Astrocyte of the spinal cord (primary cell): ENCODE results near the gene FAM47E.

Experiments used
- DNase-seq: peaks from one replicate; pipeline ENCODE4 v3.0.0; 2011; ENCODE audit warnings: low read depth, low spot score
- H3K4me3 ChIP-seq: 2 replicates; pipeline ENCODE4 v1.5.1; 2011; ENCODE audit warnings: low read depth, mild to moderate bottlenecking, low read length, moderate library complexity
- in situ Hi-C: cut with HindIII; loops from 2 replicates; pipeline ENCODE4 v1.10.0; 2017; ENCODE audit warnings: low sequenced_read_pairs
- TF ChIP-seq, protein P1 (sequence below): IDR thresholded peaks from 2 replicates; pipeline ENCODE4 v1.5.1; 2012; ENCODE audit warnings: low read depth, mild to moderate bottlenecking, low read length, inconsistent platforms

The FAM47E gene

DNA sequence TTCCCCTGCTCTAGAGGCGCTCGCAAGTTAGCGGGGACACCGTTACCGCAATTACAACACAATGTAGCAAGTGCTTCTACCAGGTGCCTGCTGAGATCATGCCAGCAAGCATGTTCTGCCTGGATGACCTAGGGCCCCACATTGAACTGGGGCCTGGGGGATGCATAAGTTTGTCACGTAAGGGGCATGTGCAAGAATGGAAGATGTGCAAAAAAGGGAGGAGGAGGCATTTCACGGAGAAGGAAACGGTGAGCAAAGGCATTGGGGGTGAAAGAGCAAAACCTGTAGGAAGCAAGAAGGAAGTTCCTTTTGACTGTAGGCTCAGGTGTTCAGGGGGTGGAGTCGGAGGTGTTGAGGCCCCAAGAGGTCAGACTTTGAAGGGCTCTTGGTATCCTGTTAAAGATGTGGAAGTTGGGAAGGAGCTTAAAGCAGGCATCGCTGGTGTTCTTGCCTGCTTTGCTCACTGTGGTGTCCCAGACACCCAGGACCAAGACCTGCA is 37.3 kb upstream of the FAM47E start:
- TF ChIP-seq, protein P1, sequence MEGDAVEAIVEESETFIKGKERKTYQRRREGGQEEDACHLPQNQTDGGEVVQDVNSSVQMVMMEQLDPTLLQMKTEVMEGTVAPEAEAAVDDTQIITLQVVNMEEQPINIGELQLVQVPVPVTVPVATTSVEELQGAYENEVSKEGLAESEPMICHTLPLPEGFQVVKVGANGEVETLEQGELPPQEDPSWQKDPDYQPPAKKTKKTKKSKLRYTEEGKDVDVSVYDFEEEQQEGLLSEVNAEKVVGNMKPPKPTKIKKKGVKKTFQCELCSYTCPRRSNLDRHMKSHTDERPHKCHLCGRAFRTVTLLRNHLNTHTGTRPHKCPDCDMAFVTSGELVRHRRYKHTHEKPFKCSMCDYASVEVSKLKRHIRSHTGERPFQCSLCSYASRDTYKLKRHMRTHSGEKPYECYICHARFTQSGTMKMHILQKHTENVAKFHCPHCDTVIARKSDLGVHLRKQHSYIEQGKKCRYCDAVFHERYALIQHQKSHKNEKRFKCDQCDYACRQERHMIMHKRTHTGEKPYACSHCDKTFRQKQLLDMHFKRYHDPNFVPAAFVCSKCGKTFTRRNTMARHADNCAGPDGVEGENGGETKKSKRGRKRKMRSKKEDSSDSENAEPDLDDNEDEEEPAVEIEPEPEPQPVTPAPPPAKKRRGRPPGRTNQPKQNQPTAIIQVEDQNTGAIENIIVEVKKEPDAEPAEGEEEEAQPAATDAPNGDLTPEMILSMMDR, result no peak
- no peak for DNase-seq
- peak overlapping the region; percentile 61 for H3K4me3 ChIP-seq
- in situ Hi-C loops, result no loop called here

DNA sequence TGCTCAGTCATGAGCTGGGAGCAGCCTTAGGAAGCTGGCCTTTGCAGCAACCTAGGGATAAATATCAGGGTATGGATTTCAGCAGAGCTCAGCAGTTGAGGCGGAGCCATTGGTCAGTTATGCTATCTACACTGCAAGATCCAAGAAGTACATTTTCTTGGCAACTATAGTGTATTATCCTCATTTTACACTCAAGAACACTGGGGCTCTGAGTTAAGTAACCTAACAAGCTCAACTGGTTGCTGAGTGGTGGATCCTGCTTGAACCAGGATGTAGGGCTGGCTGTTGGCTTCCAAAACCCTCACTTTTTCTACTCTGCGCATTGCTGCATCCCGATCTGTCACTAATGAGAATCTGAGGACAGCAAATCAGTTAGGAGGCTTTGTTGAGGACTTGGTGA is 36.4 kb upstream of the FAM47E start:
- in situ Hi-C loops, result no loop called here
- TF ChIP-seq, protein P1, result no peak

DNA sequence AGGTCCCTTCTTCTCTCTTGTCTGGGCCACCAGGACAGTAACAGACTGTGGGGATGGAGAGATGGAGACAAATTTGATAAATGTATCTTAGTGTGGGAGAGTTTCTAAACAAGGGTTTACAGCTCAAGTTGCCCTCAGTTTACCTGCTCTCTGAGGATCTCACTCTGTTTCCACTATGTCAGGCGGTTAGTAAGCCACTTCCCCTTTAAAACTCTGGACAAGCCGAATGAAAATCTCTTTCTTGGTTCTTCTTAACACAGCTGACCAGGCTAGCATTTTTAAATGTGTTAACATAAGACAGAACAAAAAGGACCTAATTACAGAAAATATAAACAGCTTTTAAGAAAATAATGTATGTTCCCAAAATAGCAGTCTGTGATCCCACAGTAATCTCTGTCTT is 35.0 kb upstream of the FAM47E start:
- no peak for DNase-seq
- in situ Hi-C loops, result no loop called here
- H3K4me3 ChIP-seq, result no peak overlapping the region
- TF ChIP-seq, protein P1, result no peak

More for the DNA sequence above, 36.4 kb upstream of the FAM47E start:
- no peak overlapping the region for H3K4me3 ChIP-seq
- DNase-seq, result no peak

DNA sequence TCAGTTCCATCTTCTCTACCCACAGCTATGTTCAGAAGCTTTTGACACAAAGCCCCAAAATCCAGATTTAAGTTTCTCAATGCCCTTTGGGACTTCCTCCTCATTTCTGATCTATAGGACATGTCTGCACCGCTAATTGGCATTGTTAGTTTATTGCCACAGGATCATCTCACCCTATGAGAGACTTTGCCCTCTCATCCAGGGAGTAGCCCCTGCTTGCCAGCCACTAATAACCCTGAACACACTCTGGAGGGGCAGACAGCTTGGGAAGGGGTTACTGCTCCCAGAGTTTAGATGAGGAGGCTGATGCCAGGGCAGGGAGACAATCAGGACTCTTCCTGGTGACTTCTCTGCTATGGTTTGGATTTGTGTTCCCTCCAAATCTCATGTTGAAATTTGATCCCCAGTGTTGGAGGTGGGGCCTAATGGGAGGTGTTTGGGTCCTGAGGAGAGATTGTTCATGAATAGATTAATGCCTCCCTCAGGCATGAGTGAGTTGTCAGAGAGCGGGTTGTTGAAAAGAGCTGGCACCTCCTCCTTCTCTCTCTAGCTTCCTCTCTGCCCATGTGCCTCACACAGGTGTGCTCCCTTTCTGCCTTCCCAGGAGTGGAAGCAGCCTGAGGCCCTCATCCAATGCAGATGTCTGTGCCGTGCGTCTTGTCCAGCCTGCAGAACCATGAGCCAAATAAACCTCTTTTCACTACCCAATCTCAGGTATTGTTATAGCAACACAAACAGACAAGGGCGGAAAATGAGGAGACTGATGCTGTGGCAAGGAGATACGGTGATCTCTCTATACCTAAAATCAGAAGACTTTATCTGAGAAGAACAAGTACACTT is 34.3 kb upstream of the FAM47E start:
- TF ChIP-seq, protein P1, result no peak
- in situ Hi-C loops, result no loop called here
- no peak for DNase-seq
- H3K4me3 ChIP-seq, result no peak overlapping the region

DNA sequence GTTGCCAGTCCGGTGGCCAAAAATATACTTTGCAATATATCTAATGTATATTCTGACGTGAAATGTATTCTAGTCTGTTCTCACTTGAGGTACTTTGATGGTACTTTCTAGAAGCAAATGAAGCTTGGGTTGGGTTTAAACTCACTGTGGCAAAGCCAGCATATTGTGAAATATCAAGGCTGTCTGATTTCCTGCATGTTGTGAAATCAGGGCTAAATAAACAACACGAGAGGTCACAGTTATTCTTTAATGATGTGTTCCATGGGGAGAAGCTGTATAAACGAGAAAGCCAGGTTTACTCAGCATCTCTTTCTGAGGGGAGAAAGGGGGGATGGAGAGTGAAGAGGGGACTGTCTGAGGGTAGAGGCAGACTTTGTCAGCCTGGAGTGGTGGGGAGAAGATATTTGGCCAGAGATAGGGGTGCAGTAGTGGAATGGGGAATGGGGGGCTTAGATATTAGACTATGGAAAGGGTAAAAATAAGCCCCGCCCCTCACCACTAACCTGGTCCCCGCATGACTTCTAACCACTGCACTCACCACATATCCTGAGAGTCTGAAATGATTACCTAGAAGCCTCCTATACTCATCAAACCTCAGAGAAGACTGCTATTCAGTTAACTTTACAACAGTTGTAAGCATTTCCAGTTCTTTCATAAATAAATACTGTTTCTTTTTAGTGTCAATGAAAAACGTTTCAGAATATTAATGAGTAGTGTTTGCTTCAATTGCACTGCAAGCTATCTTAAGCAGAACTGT is 32.0 kb upstream of the FAM47E start:
- H3K4me3 ChIP-seq, result no peak overlapping the region
- TF ChIP-seq, protein P1, result no peak
- in situ Hi-C loops, result no loop called here
- no peak for DNase-seq

DNA sequence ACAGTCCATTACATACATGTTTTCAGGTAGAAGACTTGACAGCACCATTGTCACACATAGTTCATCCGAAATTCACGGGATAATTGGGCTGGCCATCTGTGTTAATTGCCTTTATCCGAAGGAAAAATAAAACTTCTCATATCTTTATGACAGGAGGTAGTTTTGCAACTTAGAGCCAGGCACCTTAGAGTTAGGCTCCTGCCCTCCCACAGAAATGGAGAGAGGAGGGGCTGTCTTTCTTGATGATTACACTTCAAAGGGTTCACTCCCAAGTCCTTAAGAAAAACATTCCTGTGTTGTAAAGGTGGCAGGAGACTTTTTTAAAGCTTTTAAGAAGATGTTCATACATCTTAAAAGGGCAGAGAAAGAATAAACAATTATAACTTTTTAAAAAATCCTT is 27.4 kb upstream of the FAM47E start:
- in situ Hi-C loops, result no loop called here
- TF ChIP-seq, protein P1, result no peak
- no peak overlapping the region for H3K4me3 ChIP-seq
- no peak for DNase-seq
